ENCODE measurements around the gene DYNC2LI1.

The DYNC2LI1 gene

GRCh38 chr2:43764086-43764705 lies 9.6 kb upstream of the DYNC2LI1 start:
- TF ChIP-seq EZH2 (optimal IDR thresholded peaks at IDR 0.05; ENCODE audit: low read depth, low read length) (no peak), EZH2phosphoT487 (IDR thresholded peaks at IDR 0.05; ENCODE audit: low read length) (no peak)
- no peak overlapping the region for H2AFZ ChIP-seq (ENCODE audit: low read length)

GRCh38 chr2:43766006-43766405 lies 7.8 kb upstream of the DYNC2LI1 start:
- DNase-seq, result no peak
- Histone ChIP-seq H3F3A (ENCODE audit: insufficient read depth, low read length) (no peaks in the 10 kb centered on the region), H3K36me3 (replicated peaks; ENCODE audit: insufficient read depth, low read length) (no peaks in the 10 kb centered on the region), H3K4me2 (ENCODE audit: low read depth, low read length) (no peak overlapping the region), H3K4me1 (ENCODE audit: low read length) (no peaks in the 10 kb centered on the region), H3K27ac (ENCODE audit: low read length) (no peak overlapping the region), H2AFZ (ENCODE audit: low read length) (no peak overlapping the region), H3K4me3 (ENCODE audit: low read length) (no peak overlapping the region), H3K9ac (ENCODE audit: low read length) (no peak overlapping the region), H3K79me2 (ENCODE audit: low read length) (no peaks in the 10 kb centered on the region), H3K27me3 (replicated peaks; ENCODE audit: insufficient read depth, low read length) (no peaks in the 10 kb centered on the region), H3K9me2 (replicated peaks; ENCODE audit: insufficient read depth, low read length) (no peaks in the 10 kb centered on the region), H3K9me3 (replicated peaks; ENCODE audit: insufficient read depth, low read length) (no peaks in the 10 kb centered on the region), H4K20me1 (ENCODE audit: insufficient read depth, low read length) (no peaks in the 10 kb centered on the region)
- TF ChIP-seq EZH2phosphoT487 (IDR thresholded peaks at IDR 0.05; ENCODE audit: low read length) (no peak), EZH2 (optimal IDR thresholded peaks at IDR 0.05; ENCODE audit: low read depth, low read length) (no peak), CTCF (IDR thresholded peaks at IDR 0.05; ENCODE audit: low read length) (no peak)

More at GRCh38 chr2:43764086-43764705, 9.6 kb upstream of the DYNC2LI1 start:
- Histone ChIP-seq H3K9me3 (replicated peaks; ENCODE audit: insufficient read depth, low read length) (no peaks in the 10 kb centered on the region), H3K79me2 (ENCODE audit: low read length) (no peaks in the 10 kb centered on the region), H3K9me2 (replicated peaks; ENCODE audit: insufficient read depth, low read length) (no peaks in the 10 kb centered on the region), H3K9ac (ENCODE audit: low read length) (no peak overlapping the region), H3K27ac (ENCODE audit: low read length) (no peak overlapping the region), H3K4me1 (ENCODE audit: low read length) (no peaks in the 10 kb centered on the region), H3F3A (ENCODE audit: insufficient read depth, low read length) (no peaks in the 10 kb centered on the region), H3K27me3 (replicated peaks; ENCODE audit: insufficient read depth, low read length) (no peaks in the 10 kb centered on the region), H3K4me2 (ENCODE audit: low read depth, low read length) (no peak overlapping the region), H3K36me3 (replicated peaks; ENCODE audit: insufficient read depth, low read length) (no peaks in the 10 kb centered on the region), H3K4me3 (ENCODE audit: low read length) (no peak overlapping the region), H4K20me1 (ENCODE audit: insufficient read depth, low read length) (no peaks in the 10 kb centered on the region)
- DNase-seq, result no peak

GRCh38 chr2:43774617-43775016 lies 778 bp downstream of the DYNC2LI1 start:
- peak overlapping the region; percentile 65; the same call in 1 of the 2 replicates for H3K9ac ChIP-seq (ENCODE audit: low read length)
- no peak for DNase-seq
- no peaks in the 10 kb centered on the region for H3K36me3 ChIP-seq (replicated peaks; ENCODE audit: insufficient read depth, low read length)
- no peaks in the 10 kb centered on the region for H3K27me3 ChIP-seq (replicated peaks; ENCODE audit: insufficient read depth, low read length)
- no peaks in the 10 kb centered on the region for H3K4me1 ChIP-seq (ENCODE audit: low read length)
- peak overlapping the region; percentile 86 for H3K4me3 ChIP-seq (ENCODE audit: low read length)
- H3K9me2 ChIP-seq (replicated peaks; ENCODE audit: insufficient read depth, low read length), result no peaks in the 10 kb centered on the region
- peak overlapping the region; percentile 76 for H3K4me2 ChIP-seq (ENCODE audit: low read depth, low read length)
- H4K20me1 ChIP-seq (ENCODE audit: insufficient read depth, low read length), result no peaks in the 10 kb centered on the region
- TF ChIP-seq EZH2 (optimal IDR thresholded peaks at IDR 0.05; ENCODE audit: low read depth, low read length), result no peak
- TF ChIP-seq CTCF (IDR thresholded peaks at IDR 0.05; ENCODE audit: low read length), result no peak
- no peak for TF ChIP-seq EZH2phosphoT487 (IDR thresholded peaks at IDR 0.05; ENCODE audit: low read length)
- no peaks in the 10 kb centered on the region for H3K79me2 ChIP-seq (ENCODE audit: low read length)
- H3F3A ChIP-seq (ENCODE audit: insufficient read depth, low read length), result no peaks in the 10 kb centered on the region
- H2AFZ ChIP-seq (ENCODE audit: low read length), result peak overlapping the region; percentile 95
- H3K27ac ChIP-seq (ENCODE audit: low read length), result no peak overlapping the region
- H3K9me3 ChIP-seq (replicated peaks; ENCODE audit: insufficient read depth, low read length), result no peaks in the 10 kb centered on the region

- no peaks in the 10 kb centered on the region for H3K79me2 ChIP-seq (ENCODE audit: low read length)
- H3K27ac ChIP-seq (ENCODE audit: low read length), result no peak overlapping the region
- no peaks in the 10 kb centered on the region for H3K27me3 ChIP-seq (replicated peaks; ENCODE audit: insufficient read depth, low read length)
- no peaks in the 10 kb centered on the region for H3F3A ChIP-seq (ENCODE audit: insufficient read depth, low read length)
- H3K9me3 ChIP-seq (replicated peaks; ENCODE audit: insufficient read depth, low read length), result no peaks in the 10 kb centered on the region
- TF ChIP-seq EZH2phosphoT487 (IDR thresholded peaks at IDR 0.05; ENCODE audit: low read length) (no peak), CTCF (IDR thresholded peaks at IDR 0.05; ENCODE audit: low read length) (no peak), EZH2 (optimal IDR thresholded peaks at IDR 0.05; ENCODE audit: low read depth, low read length) (no peak)
- no peaks in the 10 kb centered on the region for H3K36me3 ChIP-seq (replicated peaks; ENCODE audit: insufficient read depth, low read length)
- no peaks in the 10 kb centered on the region for H4K20me1 ChIP-seq (ENCODE audit: insufficient read depth, low read length)
- no peak overlapping the region for H3K9ac ChIP-seq (ENCODE audit: low read length)
- H3K4me1 ChIP-seq (ENCODE audit: low read length), result no peaks in the 10 kb centered on the region
- H3K4me3 ChIP-seq (ENCODE audit: low read length), result no peak overlapping the region
- no peak for DNase-seq
- no peak overlapping the region for H3K4me2 ChIP-seq (ENCODE audit: low read depth, low read length)
- no peak overlapping the region for H2AFZ ChIP-seq (ENCODE audit: low read length)
- H3K9me2 ChIP-seq (replicated peaks; ENCODE audit: insufficient read depth, low read length), result no peaks in the 10 kb centered on the region
Measured at GRCh38 chr2:43776324-43776723, 2.5 kb downstream of the DYNC2LI1 start.

Data from MM.1S (cell line).